CD14-positive monocyte (primary cell): ENCODE results near the gene GDPGP1. TPM values are rescaled to one million over a fixed set of nuclear protein-coding genes. Genes with fewer than 3 reads are reported as not detected.

Experiments used
- DNase-seq, 3 donors: peaks; one replicate each; pipeline ENCODE4 v3.0.0-alpha.2; 2011 to 2022
- H2AFZ ChIP-seq: 2 replicates; pipeline ENCODE4 v1.6.0; 2012; ENCODE audit warnings: mild to moderate bottlenecking, low read depth, low read length, inconsistent platforms; ENCODE audit not compliant: insufficient read depth, poor library complexity, severe bottlenecking
- H3K27ac ChIP-seq, 2 donors: 1 replicate in 1 of 2; 2 replicates in 1 of 2; pipeline ENCODE4 v1.5.1; 2012 to 2013; ENCODE audit warnings: low read length in 2 of 2, control low read depth in 1 of 2, inconsistent platforms in 1 of 2, low read depth in 1 of 2, mild to moderate bottlenecking in 1 of 2
- H3K27me3 ChIP-seq, 2 donors: one replicate each; pipeline versions ENCODE4 v1.6.0 to v1.6.1; 2011 to 2013; ENCODE audit warnings: low read length in 2 of 2; ENCODE audit not compliant: control insufficient read depth in 2 of 2, insufficient read depth in 2 of 2
- H3K36me3 ChIP-seq, 2 donors: replicated peaks in 1 of 2; 1 replicate in 1 of 2; 2 replicates in 1 of 2; pipeline versions ENCODE4 v1.5.1 to v1.6.1; 2012 to 2013; ENCODE audit warnings: low read length in 2 of 2, control low read depth in 1 of 2, inconsistent platforms in 1 of 2, mild to moderate bottlenecking in 1 of 2; ENCODE audit not compliant: insufficient read depth in 2 of 2, control insufficient read depth in 1 of 2
- H3K4me1 ChIP-seq, 2 donors: 1 replicate in 1 of 2; 2 replicates in 1 of 2; pipeline versions ENCODE4 v1.5.1 to v1.6.1; 2012 to 2013; ENCODE audit warnings: low read length in 2 of 2, control low read depth in 1 of 2, inconsistent platforms in 1 of 2, mild to moderate bottlenecking in 1 of 2, moderate library complexity in 1 of 2; ENCODE audit not compliant: insufficient read depth in 2 of 2, control insufficient read depth in 1 of 2
- H3K4me2 ChIP-seq: replicated peaks from 2 replicates; pipeline ENCODE3; 2012; ENCODE audit warnings: low read length, moderate library complexity, mild to moderate bottlenecking; ENCODE audit not compliant: poor library complexity, severe bottlenecking; ENCODE audit errors: extremely low read depth
- H3K4me3 ChIP-seq, 3 experiments: fragments of 200-600 bp in 1 of 3; sonication (generic) in 1 of 3; replicated peaks in 1 of 3; 1 replicate in 2 of 3; 2 replicates in 1 of 3; pipeline ENCODE4 v1.5.1; 2011 to 2013; ENCODE audit warnings: low read length in 3 of 3, mild to moderate bottlenecking in 3 of 3, control low read depth in 2 of 3, low read depth in 2 of 3, inconsistent platforms in 1 of 3, moderate library complexity in 1 of 3
- H3K79me2 ChIP-seq: 2 replicates; pipeline ENCODE4 v1.6.0; 2012; ENCODE audit warnings: mild to moderate bottlenecking, control low read depth, inconsistent platforms, low read length, moderate library complexity; ENCODE audit not compliant: insufficient read depth
- H3K9ac ChIP-seq: 2 replicates; pipeline ENCODE4 v1.6.0; 2017; ENCODE audit warnings: low read length, mild to moderate bottlenecking; ENCODE audit not compliant: insufficient read depth, poor library complexity, severe bottlenecking
- H3K9me3 ChIP-seq, 2 donors: replicated peaks in 1 of 2; 1 replicate in 1 of 2; 2 replicates in 1 of 2; pipeline versions ENCODE4 v1.5.1 to v1.6.1; 2012 to 2013; ENCODE audit warnings: low read length in 2 of 2, control low read depth in 1 of 2; ENCODE audit not compliant: control insufficient read depth in 1 of 2, insufficient read depth in 1 of 2
- H4K20me1 ChIP-seq: 2 replicates; pipeline ENCODE4 v1.6.0; 2012; ENCODE audit warnings: mild to moderate bottlenecking, low read length, control low read depth, moderate library complexity; ENCODE audit not compliant: insufficient read depth
- H3K27ac Mint-ChIP-seq, 7 donors: one replicate each; pipeline ENCODE4 v1.8.0; 2020; ENCODE audit warnings: mild to moderate bottlenecking in 7 of 7, mixed read lengths in 7 of 7, moderate library complexity in 6 of 7, inconsistent platforms in 2 of 7
- H3K27me3 Mint-ChIP-seq, 3 donors: one replicate each; pipeline ENCODE4 v1.8.0; 2021 to 2022; ENCODE audit warnings: low read depth in 3 of 3, mild to moderate bottlenecking in 3 of 3, mixed read lengths in 3 of 3, moderate library complexity in 3 of 3, inconsistent platforms in 1 of 3
- H3K36me3 Mint-ChIP-seq, 2 donors: one replicate each; pipeline ENCODE4 v1.8.0; 2020; ENCODE audit warnings: mixed read lengths in 2 of 2, inconsistent platforms in 1 of 2, mild to moderate bottlenecking in 1 of 2
- H3K4me1 Mint-ChIP-seq: one replicate; pipeline ENCODE4 v1.8.0; 2020; ENCODE audit warnings: mild to moderate bottlenecking, mixed read lengths
- H3K4me3 Mint-ChIP-seq, 2 donors: one replicate each; pipeline ENCODE4 v1.8.0; 2020; ENCODE audit warnings: mild to moderate bottlenecking in 2 of 2, mixed read lengths in 2 of 2, moderate library complexity in 1 of 2
- H3K9me3 Mint-ChIP-seq, 7 donors: one replicate each; pipeline ENCODE4 v1.8.0; 2020 to 2022; ENCODE audit warnings: mixed read lengths in 7 of 7, mild to moderate bottlenecking in 6 of 7, moderate library complexity in 6 of 7, inconsistent platforms in 2 of 7
- CTCF ChIP-seq: fragments of 200-600 bp; IDR thresholded peaks from one replicate; pipeline ENCODE4 v1.8.0; 2022; ENCODE audit warnings: antibody characterized with exemption, mild to moderate bottlenecking
- WGBS: methylation state at CpG from one replicate; pipeline ENCODE4 v1.1.5; 2013; ENCODE audit warnings: missing lambda C conversion rate; ENCODE audit not compliant: insufficient coverage; 5-methylcytosine and 5-hydroxymethylcytosine counted together
- intact Hi-C, 2 donors: fragments of 100-400 bp; cut with micrococcal nuclease; formaldehyde crosslinking; loops; one replicate each; pipeline versions ENCODE4 v1.15.0 to v1.15.1; 2023
- polyA plus RNA-seq, 3 donors: library from polyadenylated mRNA; depleted of rRNA in 1 of 3; unstranded in 2 of 3; stranded (reverse) in 1 of 3; fragments of 300-500 nt in 2 of 3; fragments of >200 nt in 1 of 3; fragmentation: Illumina TruSeq in 2 of 3; gene quantifications; 1 replicate in 2 of 3; 2 replicates in 1 of 3; pipeline ENCODE4 v1.2.3, GENCODE V29; 2012 to 2021

GDPGP1 gene
- polyA plus RNA-seq, 3 donors: 0.53 to 3.3 (median 0.91) TPM

GRCh38 chr15:90210593-90210992 lies 23.4 kb upstream of the GDPGP1 start:
- Mint-ChIP-seq H3K27ac (peak overlapping the region in 4 of 7 donors; percentile 13 to 69 (median 38)), H3K4me1 (peaks cover 63% of the 10 kb centered on the region), H3K9me3 (peaks cover 0 to 2% (median 0%) of the 10 kb centered on the region in 7 donors), H3K27me3 (peaks cover 0 to 2% (median 0%) of the 10 kb centered on the region in 3 donors), H3K4me3 (no peak overlapping the region), H3K36me3 (peaks cover 51 to 81% of the 10 kb centered on the region in 2 donors)
- peak overlapping the region; percentile 2 for H3K9ac ChIP-seq
- intact Hi-C loops: no loop called here
- peaks cover 87% of the 10 kb centered on the region for H3K79me2 ChIP-seq
- 91% methylated on average over 8 of the region's 8 CpGs for WGBS
- no peaks in the 10 kb centered on the region for H3K27me3 ChIP-seq
- peaks cover 31 to 76% of the 10 kb centered on the region in 2 donors for H3K36me3 ChIP-seq
- no peak for TF ChIP-seq CTCF
- no peak overlapping the region for H3K4me3 ChIP-seq
- H3K4me2 ChIP-seq: no peak overlapping the region
- H4K20me1 ChIP-seq: peaks cover 96% of the 10 kb centered on the region
- no peak overlapping the region for H2AFZ ChIP-seq
- peaks cover 27 to 54% of the 10 kb centered on the region in 2 donors for H3K4me1 ChIP-seq
- DNase-seq: no peak
- H3K9me3 ChIP-seq: no peaks in the 10 kb centered on the region
- peak overlapping the region in 1 of 2 donors; percentile 23 for H3K27ac ChIP-seq

- H3K27ac Mint-ChIP-seq: peak overlapping the region in 4 of 7 donors; percentile 13 to 69 (median 38)
- H3K4me1 Mint-ChIP-seq: peaks cover 59% of the 10 kb centered on the region
- intact Hi-C loops: no loop called here
Measured at GRCh38 chr15:90211009-90211408, 23.0 kb upstream of the GDPGP1 start.

More at GRCh38 chr15:90211009-90211408, 23.0 kb upstream of the GDPGP1 start:
- peaks cover 0 to 2% (median 0%) of the 10 kb centered on the region in 3 donors for H3K27me3 Mint-ChIP-seq
- Histone ChIP-seq H4K20me1 (peaks cover 96% of the 10 kb centered on the region), H3K27me3 (no peaks in the 10 kb centered on the region), H3K9me3 (no peaks in the 10 kb centered on the region), H3K27ac (peak overlapping the region in 1 of 2 donors; percentile 23), H3K79me2 (peaks cover 90% of the 10 kb centered on the region), H3K9ac (peak overlapping the region; percentile 2), H3K4me2 (peak overlapping the region; percentile 14), H2AFZ (no peak overlapping the region), H3K4me1 (peaks cover 23 to 50% of the 10 kb centered on the region in 2 donors), H3K4me3 (peak overlapping the region in 1 of 3 experiments; percentile 6), H3K36me3 (peaks cover 32 to 78% of the 10 kb centered on the region in 2 donors)
- no peak for DNase-seq
- peaks cover 49 to 82% of the 10 kb centered on the region in 2 donors for H3K36me3 Mint-ChIP-seq
- 79% methylated on average over 8 of the region's 9 CpGs for WGBS
- no peak for TF ChIP-seq CTCF
- no peak overlapping the region for H3K4me3 Mint-ChIP-seq
- H3K9me3 Mint-ChIP-seq: peaks cover 0 to 2% (median 0%) of the 10 kb centered on the region in 7 donors
